ENCODE measurements around the gene CHAD.

- TF ChIP-seq CTCF (IDR thresholded peaks at IDR 0.05; ENCODE audit: insufficient read depth, low read length, poor library complexity, severe bottlenecking) (no peak), EZH2phosphoT487 (conservative IDR thresholded peaks at IDR 0.05; ENCODE audit: low read length) (no peak)
Measured at GRCh38 chr17:50473901-50474300, 5.2 kb upstream of the CHAD start.

Measured in SU-DHL-6 (cell line).